Astrocyte of the cerebellum (primary cell): Measurements from ENCODE around the gene GBE1.

ENCODE experiments used
- DNase-seq: peaks from one replicate; pipeline ENCODE4 v3.0.0-alpha.2; 2011; ENCODE audit warnings: low read depth
- H3K4me3 ChIP-seq: 2 replicates; pipeline ENCODE4 v1.5.1; 2011; ENCODE audit warnings: mild to moderate bottlenecking, low read depth, low read length, moderate library complexity
- in situ Hi-C: cut with HindIII; loops from 2 replicates; pipeline ENCODE4 v1.10.0; 2017; ENCODE audit warnings: low sequenced_read_pairs
- TF ChIP-seq, protein P1 (sequence below): IDR thresholded peaks from 2 replicates; pipeline ENCODE4 v1.5.1; 2012; ENCODE audit warnings: low read length, low read depth, moderate library complexity, mild to moderate bottlenecking; ENCODE audit errors: missing control alignments

The GBE1 gene

DNA sequence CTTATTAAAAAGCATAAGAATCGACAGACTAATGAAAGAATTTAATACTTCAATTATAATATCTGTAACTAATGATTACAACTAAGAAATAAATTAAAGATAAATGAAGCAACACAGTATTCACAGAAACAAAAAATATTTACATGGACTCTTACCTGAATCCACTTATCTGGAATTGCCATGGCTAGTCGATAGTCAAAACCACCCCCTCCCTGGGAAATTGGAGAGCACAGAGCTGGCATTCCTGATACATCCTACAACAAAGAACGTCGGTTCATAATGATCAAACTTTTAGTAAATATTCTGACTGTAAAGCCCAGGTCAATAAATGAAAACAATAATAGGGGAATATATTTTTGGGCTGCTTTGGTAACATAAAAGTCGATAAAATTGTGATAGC, 175.5 kb downstream of the GBE1 start:
- no peak overlapping the region for H3K4me3 ChIP-seq
- TF ChIP-seq, protein P1, sequence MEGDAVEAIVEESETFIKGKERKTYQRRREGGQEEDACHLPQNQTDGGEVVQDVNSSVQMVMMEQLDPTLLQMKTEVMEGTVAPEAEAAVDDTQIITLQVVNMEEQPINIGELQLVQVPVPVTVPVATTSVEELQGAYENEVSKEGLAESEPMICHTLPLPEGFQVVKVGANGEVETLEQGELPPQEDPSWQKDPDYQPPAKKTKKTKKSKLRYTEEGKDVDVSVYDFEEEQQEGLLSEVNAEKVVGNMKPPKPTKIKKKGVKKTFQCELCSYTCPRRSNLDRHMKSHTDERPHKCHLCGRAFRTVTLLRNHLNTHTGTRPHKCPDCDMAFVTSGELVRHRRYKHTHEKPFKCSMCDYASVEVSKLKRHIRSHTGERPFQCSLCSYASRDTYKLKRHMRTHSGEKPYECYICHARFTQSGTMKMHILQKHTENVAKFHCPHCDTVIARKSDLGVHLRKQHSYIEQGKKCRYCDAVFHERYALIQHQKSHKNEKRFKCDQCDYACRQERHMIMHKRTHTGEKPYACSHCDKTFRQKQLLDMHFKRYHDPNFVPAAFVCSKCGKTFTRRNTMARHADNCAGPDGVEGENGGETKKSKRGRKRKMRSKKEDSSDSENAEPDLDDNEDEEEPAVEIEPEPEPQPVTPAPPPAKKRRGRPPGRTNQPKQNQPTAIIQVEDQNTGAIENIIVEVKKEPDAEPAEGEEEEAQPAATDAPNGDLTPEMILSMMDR: no peak
- no peak for DNase-seq
- in situ Hi-C loops: no loop called here

DNA sequence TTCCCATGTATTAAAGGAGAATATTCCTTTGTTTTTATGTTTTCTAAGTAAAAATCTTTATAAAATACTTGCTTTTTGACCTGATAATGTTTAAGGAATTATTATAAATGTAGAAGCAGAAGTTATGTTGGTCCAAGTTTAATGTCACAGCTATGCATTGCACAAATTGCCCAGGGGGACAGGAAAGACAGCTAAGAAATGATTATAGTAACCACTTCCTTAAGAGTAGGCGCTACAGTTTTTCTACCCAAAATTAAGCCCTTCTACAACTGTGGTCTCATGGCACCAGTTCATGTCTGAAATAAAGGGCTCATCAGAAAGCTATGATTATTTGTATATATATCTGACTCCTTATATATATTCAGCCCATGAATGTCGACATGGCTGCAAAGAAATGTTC, 176.4 kb downstream of the GBE1 start:
- TF ChIP-seq, protein P1: no peak
- H3K4me3 ChIP-seq: no peak overlapping the region
- DNase-seq: no peak
- in situ Hi-C loops: no loop called here

DNA sequence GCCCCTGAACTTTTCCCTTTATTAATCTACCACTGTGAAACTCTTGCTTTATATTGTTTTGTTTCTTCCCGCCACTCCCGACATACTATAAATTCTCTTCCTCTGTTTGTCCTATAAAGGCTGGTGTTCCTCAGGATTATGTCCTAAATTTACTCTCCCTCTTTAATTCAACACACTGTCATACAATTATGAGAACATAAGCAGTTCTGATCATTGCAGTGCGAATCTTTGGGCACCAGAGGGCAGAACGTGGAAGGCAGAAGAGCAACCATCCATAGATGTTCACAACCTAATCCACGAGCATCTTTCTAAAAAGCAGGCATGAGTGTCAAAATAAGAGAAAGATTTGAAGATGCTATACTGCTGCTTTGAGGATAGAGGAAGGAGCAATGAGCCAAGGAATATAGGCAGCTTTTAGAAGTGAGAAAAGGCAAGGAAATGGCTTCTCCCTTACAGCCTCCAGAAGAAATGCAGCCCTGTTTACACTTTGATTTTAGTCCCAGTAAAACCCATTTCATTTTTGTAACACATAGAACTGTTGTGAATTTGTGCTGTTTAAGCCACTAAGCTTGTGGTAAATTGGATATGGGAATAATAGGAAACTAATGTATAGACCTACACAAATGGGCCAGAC, 179.4 kb downstream of the GBE1 start:
- TF ChIP-seq, protein P1: peak; percentile 91
- no peak overlapping the region for H3K4me3 ChIP-seq
- in situ Hi-C loops: no loop called here
- peak; percentile 16 for DNase-seq

DNA sequence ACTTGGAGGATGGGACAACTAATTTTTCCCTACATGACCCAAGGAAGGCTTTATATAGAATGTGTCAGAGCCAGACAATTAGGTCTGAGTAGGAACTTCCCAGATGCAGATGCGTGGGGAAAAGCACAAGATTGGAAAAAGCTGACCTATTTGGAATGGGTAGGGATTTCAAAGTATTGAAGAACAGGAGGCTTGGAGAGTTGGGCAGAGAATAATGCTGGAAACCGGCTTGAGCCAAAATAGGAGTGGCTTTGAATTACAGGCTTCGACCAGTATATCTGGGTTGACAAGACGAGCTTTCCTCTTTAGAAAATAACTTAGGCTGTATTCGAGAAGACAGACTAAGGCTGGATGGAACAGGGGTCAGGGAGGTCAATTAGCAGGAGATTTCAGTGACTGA, 181.1 kb downstream of the GBE1 start:
- DNase-seq: no peak
- in situ Hi-C loops: no loop called here
- TF ChIP-seq, protein P1: no peak
- H3K4me3 ChIP-seq: no peak overlapping the region

DNA sequence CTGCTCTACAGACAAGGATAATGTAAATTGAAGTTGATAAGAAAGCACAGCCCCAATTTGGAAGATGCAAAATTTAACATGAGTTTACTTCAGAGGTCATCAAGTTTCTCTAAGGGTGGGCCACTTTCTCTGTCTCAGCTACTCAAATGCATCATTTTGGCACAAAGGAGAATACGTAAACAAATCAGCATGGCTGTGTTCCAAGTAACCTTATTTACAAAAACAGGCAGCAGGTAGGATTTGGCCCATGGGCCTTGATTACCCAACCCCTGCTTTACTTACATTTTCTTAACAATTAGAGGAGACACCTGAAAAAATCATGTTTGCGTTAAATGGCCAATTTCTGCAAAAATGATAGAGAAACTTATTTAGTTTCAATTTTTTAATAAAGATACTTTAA, 181.7 kb downstream of the GBE1 start:
- in situ Hi-C loops: no loop called here
- H3K4me3 ChIP-seq: no peak overlapping the region
- no peak for DNase-seq
- TF ChIP-seq, protein P1: no peak

DNA sequence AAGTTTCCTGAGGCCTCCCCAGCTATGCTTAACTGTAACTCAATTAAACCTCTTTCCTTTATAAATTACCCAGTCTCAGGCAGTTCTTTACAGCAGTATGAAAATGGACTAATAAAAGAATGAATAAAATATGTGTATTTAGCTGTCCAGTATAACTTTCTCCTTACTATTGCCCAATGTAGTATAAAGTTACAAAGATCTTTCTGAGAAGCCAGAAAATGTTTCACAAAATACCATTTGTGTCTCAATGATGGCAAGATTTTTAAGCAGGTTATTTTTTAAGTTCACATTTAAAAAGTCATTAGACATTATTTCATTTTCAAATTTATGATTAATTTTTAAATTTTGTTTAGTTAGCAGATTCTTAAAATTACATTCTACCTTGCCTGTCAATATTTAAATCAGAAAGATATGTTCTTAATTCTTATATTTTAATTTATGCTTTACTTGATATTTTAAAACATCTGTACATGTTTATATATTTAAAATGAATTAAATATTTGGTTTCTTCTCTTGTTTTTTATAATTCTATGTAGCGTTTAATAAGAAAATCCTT, 189.2 kb downstream of the GBE1 start:
- in situ Hi-C loops: no loop called here
- no peak for DNase-seq
- H3K4me3 ChIP-seq: no peak overlapping the region
- TF ChIP-seq, protein P1: no peak
